ENCODE data around the gene TAGAP.

TAGAP gene

GRCh38 chr6:159071843-159072769, 27.3 kb upstream of the TAGAP start:
- H3K27ac ChIP-seq (ENCODE audit: insufficient read depth, low read length, poor library complexity, severe bottlenecking): no peak overlapping the region
- no peaks in the 10 kb centered on the region for H3K27me3 ChIP-seq (replicated peaks; ENCODE audit: control insufficient read depth, insufficient read depth, low read length, poor library complexity, severe bottlenecking)
- H3K9me3 ChIP-seq (ENCODE audit: control insufficient read depth, low read length): no peaks in the 10 kb centered on the region
- H3K36me3 ChIP-seq (ENCODE audit: control insufficient read depth, insufficient read depth, low read length): no peaks in the 10 kb centered on the region
- DNase-seq: no peak
- no peaks in the 10 kb centered on the region for H3K4me1 ChIP-seq (ENCODE audit: control insufficient read depth, insufficient read depth, low read length, poor library complexity, severe bottlenecking)
- H3K4me3 ChIP-seq (ENCODE audit: insufficient read depth, low read depth, low read length, poor library complexity, severe bottlenecking): no peak overlapping the region

GRCh38 chr6:159068904-159069578, 24.2 kb upstream of the TAGAP start:
- Histone ChIP-seq H3K27me3 (replicated peaks; ENCODE audit: control insufficient read depth, insufficient read depth, low read length, poor library complexity, severe bottlenecking) (no peaks in the 10 kb centered on the region), H3K9me3 (ENCODE audit: control insufficient read depth, low read length) (no peaks in the 10 kb centered on the region), H3K4me3 (ENCODE audit: insufficient read depth, low read depth, low read length, poor library complexity, severe bottlenecking) (no peak overlapping the region), H3K27ac (ENCODE audit: insufficient read depth, low read length, poor library complexity, severe bottlenecking) (no peak overlapping the region), H3K36me3 (ENCODE audit: control insufficient read depth, insufficient read depth, low read length) (no peaks in the 10 kb centered on the region), H3K4me1 (ENCODE audit: control insufficient read depth, insufficient read depth, low read length, poor library complexity, severe bottlenecking) (peaks cover 8% of the 10 kb centered on the region)
- no peak for DNase-seq

DNA sequence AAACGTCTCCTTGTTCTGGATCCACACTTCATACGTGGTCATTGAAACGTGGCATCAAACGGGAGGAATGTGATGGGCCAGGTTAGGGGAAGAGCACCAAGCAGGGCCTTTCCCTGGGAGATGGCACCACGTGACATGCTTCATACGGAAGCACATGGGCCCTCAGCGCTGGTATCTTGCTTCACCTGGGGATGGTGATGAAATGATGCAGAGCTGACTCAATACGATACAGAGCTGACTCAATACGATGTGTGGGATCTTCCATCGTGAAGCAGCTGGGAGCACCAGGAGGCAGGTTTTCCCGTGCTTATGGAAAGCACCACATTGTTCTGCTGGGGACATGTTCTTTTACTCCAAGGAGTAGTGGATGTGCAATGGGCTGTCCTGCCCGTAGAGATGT, 22.5 kb upstream of the TAGAP start:
- no peak for DNase-seq
- peaks cover 26% of the 10 kb centered on the region for H3K4me1 ChIP-seq (ENCODE audit: control insufficient read depth, insufficient read depth, low read length, poor library complexity, severe bottlenecking)

DNA sequence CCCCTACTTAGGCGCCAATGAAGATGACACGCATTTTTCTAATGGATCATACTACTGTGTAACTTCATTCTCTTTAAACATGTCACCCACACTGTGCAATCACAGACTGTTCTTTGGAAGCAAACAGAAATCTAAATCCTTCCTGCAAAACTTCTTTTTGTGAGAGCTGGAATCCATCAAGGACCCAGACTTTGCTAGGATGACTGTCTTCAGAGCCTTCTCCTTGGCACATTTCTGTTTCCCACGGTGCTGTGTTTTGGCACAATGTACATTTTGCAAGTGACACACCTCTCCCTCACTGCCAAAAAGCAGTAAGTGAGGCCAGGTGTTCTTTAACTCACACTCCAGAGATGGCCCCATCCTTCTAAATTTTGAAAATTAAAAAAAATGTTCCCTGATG, 21.7 kb upstream of the TAGAP start:
- Histone ChIP-seq H3K4me1 (ENCODE audit: control insufficient read depth, insufficient read depth, low read length, poor library complexity, severe bottlenecking) (peaks cover 31% of the 10 kb centered on the region), H3K4me3 (ENCODE audit: insufficient read depth, low read depth, low read length, poor library complexity, severe bottlenecking) (no peak overlapping the region), H3K27me3 (replicated peaks; ENCODE audit: control insufficient read depth, insufficient read depth, low read length, poor library complexity, severe bottlenecking) (no peaks in the 10 kb centered on the region), H3K9me3 (ENCODE audit: control insufficient read depth, low read length) (no peaks in the 10 kb centered on the region), H3K27ac (ENCODE audit: insufficient read depth, low read length, poor library complexity, severe bottlenecking) (no peak overlapping the region), H3K36me3 (ENCODE audit: control insufficient read depth, insufficient read depth, low read length) (no peaks in the 10 kb centered on the region)
- no peak for DNase-seq

More for the DNA sequence above, 22.5 kb upstream of the TAGAP start:
- no peak overlapping the region for H3K4me3 ChIP-seq (ENCODE audit: insufficient read depth, low read depth, low read length, poor library complexity, severe bottlenecking)
- no peaks in the 10 kb centered on the region for H3K27me3 ChIP-seq (replicated peaks; ENCODE audit: control insufficient read depth, insufficient read depth, low read length, poor library complexity, severe bottlenecking)
- no peaks in the 10 kb centered on the region for H3K36me3 ChIP-seq (ENCODE audit: control insufficient read depth, insufficient read depth, low read length)
- no peaks in the 10 kb centered on the region for H3K9me3 ChIP-seq (ENCODE audit: control insufficient read depth, low read length)
- no peak overlapping the region for H3K27ac ChIP-seq (ENCODE audit: insufficient read depth, low read length, poor library complexity, severe bottlenecking)

DNA sequence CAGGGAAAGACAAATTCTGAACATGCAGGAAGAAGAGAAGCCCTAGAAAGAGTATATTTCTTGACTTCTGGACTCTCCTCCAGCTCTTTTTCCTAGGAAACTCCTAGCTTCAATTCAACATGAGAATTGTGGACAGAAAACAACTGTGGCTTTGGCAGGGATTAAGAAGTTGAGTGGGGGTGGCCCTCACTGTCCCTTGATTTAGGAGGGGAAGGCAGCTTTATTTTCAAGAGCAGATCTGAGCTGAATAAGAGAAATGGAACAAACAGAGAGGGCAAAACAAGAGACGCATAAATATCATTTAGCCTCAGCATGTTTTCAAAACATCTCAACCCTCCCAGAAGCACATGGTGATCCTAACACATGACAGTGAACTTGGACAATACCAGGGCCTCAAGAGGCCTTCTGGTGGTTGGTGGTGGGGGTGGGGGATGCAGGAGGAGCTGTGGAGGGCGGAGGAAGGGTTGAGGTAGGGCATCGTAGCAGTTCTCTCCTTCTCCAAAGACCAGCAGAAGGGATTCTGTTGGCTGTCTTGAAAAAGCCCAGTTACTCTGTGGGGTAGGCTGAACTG, 21.1 kb upstream of the TAGAP start:
- no peak overlapping the region for H3K27ac ChIP-seq (ENCODE audit: insufficient read depth, low read length, poor library complexity, severe bottlenecking)
- no peaks in the 10 kb centered on the region for H3K27me3 ChIP-seq (replicated peaks; ENCODE audit: control insufficient read depth, insufficient read depth, low read length, poor library complexity, severe bottlenecking)
- no peak overlapping the region for H3K4me3 ChIP-seq (ENCODE audit: insufficient read depth, low read depth, low read length, poor library complexity, severe bottlenecking)

DNA sequence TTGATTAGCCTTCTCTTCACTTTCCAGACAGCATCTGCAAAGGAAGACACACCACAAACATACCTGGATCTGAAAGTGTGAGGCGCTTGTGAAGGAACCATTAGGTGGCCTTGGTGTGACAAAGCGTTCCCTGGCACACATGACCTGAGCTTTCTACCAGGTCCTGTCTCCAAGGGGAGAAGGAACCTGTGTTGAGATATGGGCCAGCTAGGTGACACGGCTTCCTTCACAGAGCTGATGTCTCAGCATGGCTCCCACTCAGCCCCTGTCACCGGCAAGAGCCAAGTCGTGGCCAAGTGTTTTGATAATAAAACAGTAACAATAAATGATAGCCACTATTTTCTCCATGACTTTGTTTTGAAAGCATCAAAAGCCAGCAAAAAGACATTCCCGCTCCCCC, 20.3 kb upstream of the TAGAP start:
- H3K4me3 ChIP-seq (ENCODE audit: insufficient read depth, low read depth, low read length, poor library complexity, severe bottlenecking): no peak overlapping the region
- DNase-seq: no peak
- peak overlapping the region; percentile 27 for H3K27ac ChIP-seq (ENCODE audit: insufficient read depth, low read length, poor library complexity, severe bottlenecking)

More for the DNA sequence above, 21.1 kb upstream of the TAGAP start:
- DNase-seq: no peak
- Histone ChIP-seq H3K4me1 (ENCODE audit: control insufficient read depth, insufficient read depth, low read length, poor library complexity, severe bottlenecking) (peaks cover 36% of the 10 kb centered on the region), H3K9me3 (ENCODE audit: control insufficient read depth, low read length) (no peaks in the 10 kb centered on the region), H3K36me3 (ENCODE audit: control insufficient read depth, insufficient read depth, low read length) (no peaks in the 10 kb centered on the region)

GRCh38 chr6:159064477-159064876, 19.7 kb upstream of the TAGAP start:
- Histone ChIP-seq H3K9me3 (ENCODE audit: control insufficient read depth, low read length) (no peaks in the 10 kb centered on the region), H3K27me3 (replicated peaks; ENCODE audit: control insufficient read depth, insufficient read depth, low read length, poor library complexity, severe bottlenecking) (no peaks in the 10 kb centered on the region), H3K27ac (ENCODE audit: insufficient read depth, low read length, poor library complexity, severe bottlenecking) (peak overlapping the region; percentile 27), H3K36me3 (ENCODE audit: control insufficient read depth, insufficient read depth, low read length) (no peaks in the 10 kb centered on the region), H3K4me1 (ENCODE audit: control insufficient read depth, insufficient read depth, low read length, poor library complexity, severe bottlenecking) (peaks cover 42% of the 10 kb centered on the region), H3K4me3 (ENCODE audit: insufficient read depth, low read depth, low read length, poor library complexity, severe bottlenecking) (no peak overlapping the region)
- no peak for DNase-seq

More for the DNA sequence above, 20.3 kb upstream of the TAGAP start:
- no peaks in the 10 kb centered on the region for H3K27me3 ChIP-seq (replicated peaks; ENCODE audit: control insufficient read depth, insufficient read depth, low read length, poor library complexity, severe bottlenecking)
- peaks cover 40% of the 10 kb centered on the region for H3K4me1 ChIP-seq (ENCODE audit: control insufficient read depth, insufficient read depth, low read length, poor library complexity, severe bottlenecking)
- H3K36me3 ChIP-seq (ENCODE audit: control insufficient read depth, insufficient read depth, low read length): no peaks in the 10 kb centered on the region
- no peaks in the 10 kb centered on the region for H3K9me3 ChIP-seq (ENCODE audit: control insufficient read depth, low read length)

DNA sequence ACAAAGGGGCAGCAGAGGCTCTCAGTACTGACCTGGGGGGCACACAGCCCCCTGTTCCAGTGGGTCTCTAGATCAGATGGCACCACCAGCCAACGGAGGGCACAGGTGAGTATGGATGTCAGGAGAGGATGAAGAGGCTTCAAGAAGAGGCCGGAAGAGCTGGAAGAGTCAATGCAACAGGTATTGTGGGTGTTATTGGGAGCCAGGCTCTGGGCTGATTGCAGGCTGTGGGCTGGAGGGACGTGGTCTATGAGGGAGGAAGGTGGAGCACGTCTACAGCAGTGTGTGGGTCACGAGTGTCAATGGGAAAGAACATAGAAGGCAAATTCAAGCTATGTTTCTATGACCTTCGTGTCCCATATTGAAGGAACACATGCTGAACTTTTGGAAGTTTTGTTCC, 18.8 kb upstream of the TAGAP start:
- Histone ChIP-seq H3K4me3 (ENCODE audit: insufficient read depth, low read depth, low read length, poor library complexity, severe bottlenecking) (no peak overlapping the region), H3K27ac (ENCODE audit: insufficient read depth, low read length, poor library complexity, severe bottlenecking) (peak overlapping the region; percentile 73), H3K36me3 (ENCODE audit: control insufficient read depth, insufficient read depth, low read length) (no peaks in the 10 kb centered on the region), H3K4me1 (ENCODE audit: control insufficient read depth, insufficient read depth, low read length, poor library complexity, severe bottlenecking) (peaks cover 45% of the 10 kb centered on the region), H3K9me3 (ENCODE audit: control insufficient read depth, low read length) (no peaks in the 10 kb centered on the region), H3K27me3 (replicated peaks; ENCODE audit: control insufficient read depth, insufficient read depth, low read length, poor library complexity, severe bottlenecking) (no peaks in the 10 kb centered on the region)
- DNase-seq: no peak

DNA sequence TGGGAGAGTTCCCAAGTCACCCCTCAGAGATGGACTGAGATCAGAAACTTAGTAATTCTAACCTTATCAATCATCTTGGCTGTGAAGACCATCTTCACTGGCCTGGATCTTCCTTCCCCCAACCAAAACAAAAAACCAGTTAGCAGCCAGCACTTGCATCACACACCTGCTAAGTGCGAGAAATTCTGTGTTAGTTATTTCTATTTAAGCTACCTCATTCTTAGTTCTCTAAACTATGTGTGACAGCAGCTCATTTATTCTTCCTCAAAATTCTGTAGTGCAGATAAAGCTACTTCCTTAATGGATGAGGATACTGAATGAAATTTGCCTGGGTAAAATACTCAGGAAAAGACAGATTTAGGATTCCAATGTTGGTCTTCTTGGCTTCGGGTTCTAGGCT, 18.2 kb upstream of the TAGAP start:
- no peaks in the 10 kb centered on the region for H3K27me3 ChIP-seq (replicated peaks; ENCODE audit: control insufficient read depth, insufficient read depth, low read length, poor library complexity, severe bottlenecking)
- H3K4me3 ChIP-seq (ENCODE audit: insufficient read depth, low read depth, low read length, poor library complexity, severe bottlenecking): no peak overlapping the region
- peaks cover 45% of the 10 kb centered on the region for H3K4me1 ChIP-seq (ENCODE audit: control insufficient read depth, insufficient read depth, low read length, poor library complexity, severe bottlenecking)
- no peak for DNase-seq
- H3K36me3 ChIP-seq (ENCODE audit: control insufficient read depth, insufficient read depth, low read length): no peaks in the 10 kb centered on the region
- peak overlapping the region; percentile 73 for H3K27ac ChIP-seq (ENCODE audit: insufficient read depth, low read length, poor library complexity, severe bottlenecking)
- H3K9me3 ChIP-seq (ENCODE audit: control insufficient read depth, low read length): no peaks in the 10 kb centered on the region

GRCh38 chr6:159062564-159062945, 17.8 kb upstream of the TAGAP start:
- no peaks in the 10 kb centered on the region for H3K36me3 ChIP-seq (ENCODE audit: control insufficient read depth, insufficient read depth, low read length)
- H3K4me1 ChIP-seq (ENCODE audit: control insufficient read depth, insufficient read depth, low read length, poor library complexity, severe bottlenecking): peaks cover 46% of the 10 kb centered on the region
- no peaks in the 10 kb centered on the region for H3K27me3 ChIP-seq (replicated peaks; ENCODE audit: control insufficient read depth, insufficient read depth, low read length, poor library complexity, severe bottlenecking)
- H3K27ac ChIP-seq (ENCODE audit: insufficient read depth, low read length, poor library complexity, severe bottlenecking): peak overlapping the region; percentile 73
- DNase-seq: peak in 2 of 3 donors; percentile 18 to 42
- H3K4me3 ChIP-seq (ENCODE audit: insufficient read depth, low read depth, low read length, poor library complexity, severe bottlenecking): no peak overlapping the region
- no peaks in the 10 kb centered on the region for H3K9me3 ChIP-seq (ENCODE audit: control insufficient read depth, low read length)

Measured in effector memory CD4-positive, alpha-beta T cell (primary cell).